Caki2 (cell line): Measurements from ENCODE around the gene MAB21L4. TPM values are rescaled to one million over a fixed set of nuclear protein-coding genes. Genes with fewer than 3 reads are reported as not detected.

Experiments used
- DNase-seq: peaks from one replicate; pipeline ENCODE4 v3.0.0-alpha.2; 2015; ENCODE audit warnings: low read depth
- in situ Hi-C: cut with HindIII; loops from 2 replicates; pipeline ENCODE4 v1.10.0; 2016; ENCODE audit warnings: low sequenced_read_pairs, low pct_unique_long_range_greater_than_20kb, mixed read lengths
- total RNA-seq: library from RNA; depleted of rRNA; stranded (reverse); fragments of >200 nt; shearing (Covaris generic); gene quantifications from 2 replicates; pipeline ENCODE4 v1.2.3, GENCODE V29; 2014; ENCODE audit warnings: low replicate concordance

The MAB21L4 gene
- total RNA-seq, 1 experiment from 2014 or later, result not detected

GRCh38 chr2:240926516-240927389 is 30.8 kb upstream of the MAB21L4 start:
- in situ Hi-C loops, result no loop called here

GRCh38 chr2:240925568-240926515 is 29.9 kb upstream of the MAB21L4 start:
- in situ Hi-C loops, result no loop called here
- DNase-seq, result no peak

More at GRCh38 chr2:240926516-240927389, 30.8 kb upstream of the MAB21L4 start:
- no peak for DNase-seq

GRCh38 chr2:240925191-240925567 is 29.2 kb upstream of the MAB21L4 start:
- no peak for DNase-seq
- in situ Hi-C loops, result no loop called here

- no peak for DNase-seq
- in situ Hi-C loops, result no loop called here
These were observed 27.1 kb upstream of the MAB21L4 start for GRCh38 chr2:240922982-240923537.

GRCh38 chr2:240922245-240922981 is 26.5 kb upstream of the MAB21L4 start:
- in situ Hi-C loops, result no loop called here
- no peak for DNase-seq

GRCh38 chr2:240921995-240922244 is 26.0 kb upstream of the MAB21L4 start:
- DNase-seq, result no peak
- in situ Hi-C loops, result no loop called here

GRCh38 chr2:240921311-240921994 is 25.5 kb upstream of the MAB21L4 start:
- in situ Hi-C loops, result no loop called here
- DNase-seq, result no peak

- no peak for DNase-seq
- in situ Hi-C loops, result no loop called here
These were observed 24.9 kb upstream of the MAB21L4 start for GRCh38 chr2:240920783-240921231.

GRCh38 chr2:240919786-240920782 is 24.1 kb upstream of the MAB21L4 start:
- no peak for DNase-seq
- in situ Hi-C loops, result no loop called here

GRCh38 chr2:240919161-240919781 is 23.3 kb upstream of the MAB21L4 start:
- DNase-seq, result no peak
- in situ Hi-C loops, result no loop called here

GRCh38 chr2:240918258-240919091 is 22.5 kb upstream of the MAB21L4 start:
- in situ Hi-C loops, result no loop called here
- no peak for DNase-seq

- in situ Hi-C loops, result no loop called here
- no peak for DNase-seq
These were observed 21.8 kb upstream of the MAB21L4 start for GRCh38 chr2:240917684-240918257.

GRCh38 chr2:240917009-240917683 is 21.2 kb upstream of the MAB21L4 start:
- no peak for DNase-seq
- in situ Hi-C loops, result no loop called here

- in situ Hi-C loops, result no loop called here
- no peak for DNase-seq
These were observed 20.6 kb upstream of the MAB21L4 start for GRCh38 chr2:240916571-240917008.
